ENCODE measurements around the gene MSANTD2. TPM values are rescaled to one million over a fixed set of nuclear protein-coding genes. Genes with fewer than 3 reads are reported as not detected.

MSANTD2 gene
- total RNA-seq, 1 experiment from 2014 or later: 8.6 TPM

DNA sequence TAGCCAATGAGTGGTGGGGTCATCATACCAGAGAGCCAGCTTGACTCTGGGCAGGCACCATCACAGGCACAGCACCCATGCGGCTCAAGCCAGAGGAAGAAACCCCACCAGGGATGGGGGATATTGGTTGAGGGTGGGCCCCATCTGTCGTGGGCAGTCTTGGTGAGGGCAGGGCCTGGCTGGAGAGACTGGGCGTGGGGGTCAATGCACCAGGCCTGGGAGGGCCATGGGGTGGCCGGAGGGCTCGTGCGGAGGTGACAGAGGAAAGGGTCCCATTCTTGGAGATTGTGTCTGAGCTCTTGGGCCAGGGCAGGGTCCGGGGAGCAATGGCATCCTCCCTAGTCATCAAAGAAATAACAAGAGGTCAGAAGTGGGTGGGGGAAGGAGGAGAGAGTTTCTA, 46.6 kb downstream of the MSANTD2 start:
- RAD21 ChIA-PET (ENCODE audit: low non-redundant PET in 1 of 2, low total read pairs in 2 of 2, uncharacterized antibody in 2 of 2, unreplicated experiment in 2 of 2): no interaction called here
- intact Hi-C loops (cut with micrococcal nuclease): no loop called here
- H3K27ac ChIP-seq (ENCODE audit: low read depth, low read length): no peak overlapping the region
- TF ChIP-seq SIN3A (IDR thresholded peaks at IDR 0.05; ENCODE audit: low read depth): no peak
- TF ChIP-seq ZFX (IDR thresholded peaks at IDR 0.05): no peak
- TF ChIP-seq CBX3 (IDR thresholded peaks at IDR 0.05; ENCODE audit: low read depth): no peak
- no peak for TF ChIP-seq POLR2A (IDR thresholded peaks at IDR 0.05; ENCODE audit: borderline replicate concordance, extremely low read depth, insufficient read depth, insufficient read length)
- TF ChIP-seq, protein P1, sequence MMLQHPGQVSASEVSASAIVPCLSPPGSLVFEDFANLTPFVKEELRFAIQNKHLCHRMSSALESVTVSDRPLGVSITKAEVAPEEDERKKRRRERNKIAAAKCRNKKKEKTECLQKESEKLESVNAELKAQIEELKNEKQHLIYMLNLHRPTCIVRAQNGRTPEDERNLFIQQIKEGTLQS (IDR thresholded peaks at IDR 0.05): no peak
- no peak for TF ChIP-seq RAD21 (IDR thresholded peaks at IDR 0.05; ENCODE audit: low read depth)
- TF ChIP-seq, protein P2, sequence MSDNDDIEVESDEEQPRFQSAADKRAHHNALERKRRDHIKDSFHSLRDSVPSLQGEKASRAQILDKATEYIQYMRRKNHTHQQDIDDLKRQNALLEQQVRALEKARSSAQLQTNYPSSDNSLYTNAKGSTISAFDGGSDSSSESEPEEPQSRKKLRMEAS (IDR thresholded peaks at IDR 0.05): no peak
- POLR2A ChIA-PET: no interaction called here
- ATAC-seq (no peak), DNase-seq (ENCODE audit: low read depth, low spot score) (no peak)
- H3K9me3 ChIP-seq (ENCODE audit: control insufficient read depth in 1 of 2, insufficient read depth in 1 of 2, low read depth in 1 of 2, low read length in 2 of 2): no peaks in the 10 kb centered on the region
- H3K4me3 ChIP-seq (replicated peaks in 1 of 2; ENCODE audit: low read depth in 1 of 2, low read length in 2 of 2): no peak overlapping the region
- H3K9ac ChIP-seq (ENCODE audit: low read length): no peak overlapping the region
- no peaks in the 10 kb centered on the region for H4K20me1 ChIP-seq (ENCODE audit: insufficient read depth)
- H3K9me2 ChIP-seq (ENCODE audit: insufficient read depth): no peaks in the 10 kb centered on the region
- CTCF ChIA-PET: no interaction called here
- H3K79me2 ChIP-seq (ENCODE audit: insufficient read depth, low read length): no peaks in the 10 kb centered on the region
- H3K4me1 ChIP-seq (ENCODE audit: control insufficient read depth in 1 of 2, insufficient read depth in 2 of 2, low read length in 2 of 2): peaks cover 4 to 19% of the 10 kb centered on the region in 2 experiments
- H3K4me2 ChIP-seq (ENCODE audit: low read length): no peak overlapping the region
- no TSS peak for BruUV-seq (replicated peaks)
- no peak overlapping the region for H2AFZ ChIP-seq (ENCODE audit: low read depth, low read length, poor library complexity, severe bottlenecking)
- H3K36me3 ChIP-seq (ENCODE audit: control insufficient read depth in 1 of 2, insufficient read depth in 2 of 2, low read length in 2 of 2): no peaks in the 10 kb centered on the region
- no peaks in the 10 kb centered on the region for H3K27me3 ChIP-seq (ENCODE audit: insufficient read depth, low read length)

DNA sequence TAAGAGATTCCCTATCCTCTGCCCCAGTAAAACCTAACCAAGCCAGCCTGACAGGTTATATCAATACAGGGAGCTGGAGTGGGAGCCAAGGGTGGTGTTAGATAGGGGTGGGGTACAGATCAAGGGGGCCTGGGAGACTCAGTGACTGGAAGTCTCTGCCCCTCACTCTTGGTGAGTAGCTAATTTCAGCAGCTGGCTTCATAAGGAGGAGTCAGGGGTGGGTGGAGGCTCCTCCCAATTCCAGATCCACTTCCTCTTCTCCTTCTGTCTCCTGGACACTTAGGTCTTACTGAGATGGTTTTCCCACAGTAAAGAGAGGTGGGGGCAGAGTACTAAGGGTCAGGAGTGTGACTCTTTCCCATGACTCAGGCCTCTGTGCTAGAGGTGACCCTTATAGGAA, 47.0 kb downstream of the MSANTD2 start:
- Histone ChIP-seq H3K27ac (ENCODE audit: low read depth, low read length) (no peak overlapping the region), H3K36me3 (ENCODE audit: control insufficient read depth in 1 of 2, insufficient read depth in 2 of 2, low read length in 2 of 2) (no peaks in the 10 kb centered on the region), H3K4me2 (ENCODE audit: low read length) (no peak overlapping the region), H2AFZ (ENCODE audit: low read depth, low read length, poor library complexity, severe bottlenecking) (no peak overlapping the region), H3K9me3 (ENCODE audit: control insufficient read depth in 1 of 2, insufficient read depth in 1 of 2, low read depth in 1 of 2, low read length in 2 of 2) (no peaks in the 10 kb centered on the region), H3K27me3 (ENCODE audit: insufficient read depth, low read length) (no peaks in the 10 kb centered on the region), H3K9me2 (ENCODE audit: insufficient read depth) (no peaks in the 10 kb centered on the region), H3K4me3 (replicated peaks in 1 of 2; ENCODE audit: low read depth in 1 of 2, low read length in 2 of 2) (no peak overlapping the region), H3K9ac (ENCODE audit: low read length) (no peak overlapping the region), H4K20me1 (ENCODE audit: insufficient read depth) (no peaks in the 10 kb centered on the region), H3K79me2 (ENCODE audit: insufficient read depth, low read length) (no peaks in the 10 kb centered on the region), H3K4me1 (ENCODE audit: control insufficient read depth in 1 of 2, insufficient read depth in 2 of 2, low read length in 2 of 2) (peaks cover 4 to 19% of the 10 kb centered on the region in 2 experiments)
- no peak for TF ChIP-seq ELF1 (IDR thresholded peaks at IDR 0.05; ENCODE audit: borderline replicate concordance, low read depth)
- TF ChIP-seq POLR2AphosphoS5 (IDR thresholded peaks at IDR 0.05; ENCODE audit: low read depth, low read length): no peak
- TF ChIP-seq ZFX (IDR thresholded peaks at IDR 0.05): no peak
- TF ChIP-seq ZNF274 (IDR thresholded peaks at IDR 0.05; ENCODE audit: low read depth, low read length): no peak
- TF ChIP-seq SP1 (IDR thresholded peaks at IDR 0.05; ENCODE audit: low read depth): no peak
- no peak for TF ChIP-seq EGR1 (IDR thresholded peaks at IDR 0.05; ENCODE audit: low read depth)
- no peak for TF ChIP-seq CEBPB (IDR thresholded peaks at IDR 0.05; ENCODE audit: low read depth)
- no peak for TF ChIP-seq CBX3 (IDR thresholded peaks at IDR 0.05; ENCODE audit: low read depth)
- TF ChIP-seq, protein P3, sequence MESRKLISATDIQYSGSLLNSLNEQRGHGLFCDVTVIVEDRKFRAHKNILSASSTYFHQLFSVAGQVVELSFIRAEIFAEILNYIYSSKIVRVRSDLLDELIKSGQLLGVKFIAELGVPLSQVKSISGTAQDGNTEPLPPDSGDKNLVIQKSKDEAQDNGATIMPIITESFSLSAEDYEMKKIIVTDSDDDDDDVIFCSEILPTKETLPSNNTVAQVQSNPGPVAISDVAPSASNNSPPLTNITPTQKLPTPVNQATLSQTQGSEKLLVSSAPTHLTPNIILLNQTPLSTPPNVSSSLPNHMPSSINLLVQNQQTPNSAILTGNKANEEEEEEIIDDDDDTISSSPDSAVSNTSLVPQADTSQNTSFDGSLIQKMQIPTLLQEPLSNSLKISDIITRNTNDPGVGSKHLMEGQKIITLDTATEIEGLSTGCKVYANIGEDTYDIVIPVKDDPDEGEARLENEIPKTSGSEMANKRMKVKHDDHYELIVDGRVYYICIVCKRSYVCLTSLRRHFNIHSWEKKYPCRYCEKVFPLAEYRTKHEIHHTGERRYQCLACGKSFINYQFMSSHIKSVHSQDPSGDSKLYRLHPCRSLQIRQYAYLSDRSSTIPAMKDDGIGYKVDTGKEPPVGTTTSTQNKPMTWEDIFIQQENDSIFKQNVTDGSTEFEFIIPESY (IDR thresholded peaks at IDR 0.05; ENCODE audit: extremely low read depth, insufficient replicate concordance, low read length): no peak
- TF ChIP-seq TCF7L2 (IDR thresholded peaks at IDR 0.05; ENCODE audit: borderline replicate concordance, extremely low read depth, insufficient read depth, insufficient read length): no peak
- TF ChIP-seq JUND (IDR thresholded peaks at IDR 0.05): no peak
- no peak for TF ChIP-seq POLR2A (IDR thresholded peaks at IDR 0.05; ENCODE audit: borderline replicate concordance, extremely low read depth, insufficient read depth, insufficient read length)
- TF ChIP-seq, protein P4, sequence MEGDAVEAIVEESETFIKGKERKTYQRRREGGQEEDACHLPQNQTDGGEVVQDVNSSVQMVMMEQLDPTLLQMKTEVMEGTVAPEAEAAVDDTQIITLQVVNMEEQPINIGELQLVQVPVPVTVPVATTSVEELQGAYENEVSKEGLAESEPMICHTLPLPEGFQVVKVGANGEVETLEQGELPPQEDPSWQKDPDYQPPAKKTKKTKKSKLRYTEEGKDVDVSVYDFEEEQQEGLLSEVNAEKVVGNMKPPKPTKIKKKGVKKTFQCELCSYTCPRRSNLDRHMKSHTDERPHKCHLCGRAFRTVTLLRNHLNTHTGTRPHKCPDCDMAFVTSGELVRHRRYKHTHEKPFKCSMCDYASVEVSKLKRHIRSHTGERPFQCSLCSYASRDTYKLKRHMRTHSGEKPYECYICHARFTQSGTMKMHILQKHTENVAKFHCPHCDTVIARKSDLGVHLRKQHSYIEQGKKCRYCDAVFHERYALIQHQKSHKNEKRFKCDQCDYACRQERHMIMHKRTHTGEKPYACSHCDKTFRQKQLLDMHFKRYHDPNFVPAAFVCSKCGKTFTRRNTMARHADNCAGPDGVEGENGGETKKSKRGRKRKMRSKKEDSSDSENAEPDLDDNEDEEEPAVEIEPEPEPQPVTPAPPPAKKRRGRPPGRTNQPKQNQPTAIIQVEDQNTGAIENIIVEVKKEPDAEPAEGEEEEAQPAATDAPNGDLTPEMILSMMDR (IDR thresholded peaks at IDR 0.05 in 2 of 3, conservative IDR thresholded peaks at IDR 0.05 in 1 of 3; ENCODE audit: borderline replicate concordance in 1 of 3, insufficient read depth in 1 of 3, low read depth in 2 of 3, low read length in 2 of 3): no peak
- intact Hi-C loops (cut with micrococcal nuclease): no loop called here
- BruUV-seq (replicated peaks): no TSS peak
- no peak for ATAC-seq
- DNase-seq (ENCODE audit: low read depth, low spot score): no peak
- POLR2A ChIA-PET: no interaction called here
- RAD21 ChIA-PET (ENCODE audit: low non-redundant PET in 1 of 2, low total read pairs in 2 of 2, uncharacterized antibody in 2 of 2, unreplicated experiment in 2 of 2): no interaction called here
- CTCF ChIA-PET: interaction anchor here (0.8 kb wide), 1 partner anchor 8 kb away, joined by 4 read pairs; no protein-coding TSS in a partner anchor

Data from HCT116 (cell line).